Spleen (tissue), 11 donors: Measurements from ENCODE around the gene NAGS. TPM values are rescaled to one million over a fixed set of nuclear protein-coding genes. Genes with fewer than 3 reads are reported as not detected.
"Not testable (repeated sequence)": the region's sequence is repeated elsewhere in the genome, so short reads cannot be mapped to it uniquely, and the experiment has no call there.

Experiments used
- DNase-seq: peaks from one replicate; pipeline ENCODE4 v3.0.0-alpha.2; 2020
- H3K27ac ChIP-seq, 8 donors: fragments of 200-600 bp; sonication (generic) in 7 of 8; 1 replicate in 4 of 8; 2 replicates in 4 of 8; pipeline versions ENCODE4 v1.5.0 to v1.8.0; 2016 to 2021; ENCODE audit warnings: inconsistent platforms in 4 of 8, mild to moderate bottlenecking in 4 of 8, moderate library complexity in 1 of 8
- H3K27me3 ChIP-seq, 7 donors: fragments of 200-600 bp; sonication (generic) in 6 of 7; replicated peaks in 1 of 7; 1 replicate in 4 of 7; 2 replicates in 3 of 7; pipeline versions ENCODE4 v1.5.0 to v1.8.0; 2016 to 2021; ENCODE audit warnings: inconsistent platforms in 3 of 7, mild to moderate bottlenecking in 1 of 7
- H3K36me3 ChIP-seq, 6 donors: fragments of 200-600 bp; sonication (generic) in 5 of 6; 1 replicate in 4 of 6; 2 replicates in 2 of 6; pipeline versions ENCODE4 v1.5.0 to v1.8.0; 2016 to 2021; ENCODE audit warnings: inconsistent platforms in 2 of 6
- H3K4me1 ChIP-seq, 6 donors: fragments of 200-600 bp; sonication (generic) in 5 of 6; 1 replicate in 3 of 6; 2 replicates in 3 of 6; pipeline versions ENCODE4 v1.5.0 to v1.8.0; 2016 to 2021; ENCODE audit warnings: inconsistent platforms in 3 of 6
- H3K4me3 ChIP-seq, 8 donors: fragments of 200-600 bp; sonication (generic) in 7 of 8; 1 replicate in 4 of 8; 2 replicates in 4 of 8; pipeline versions ENCODE4 v1.5.0 to v1.8.0; 2016 to 2021; ENCODE audit warnings: inconsistent platforms in 4 of 8, mild to moderate bottlenecking in 4 of 8, moderate library complexity in 2 of 8
- H3K9me3 ChIP-seq, 8 donors: fragments of 200-600 bp; sonication (generic) in 7 of 8; 1 replicate in 4 of 8; 2 replicates in 4 of 8; pipeline versions ENCODE4 v1.5.0 to v1.8.0; 2016 to 2021; ENCODE audit warnings: inconsistent platforms in 4 of 8
- CTCF ChIP-seq, 11 experiments: fragments of 200-600 bp in 7 of 11; fragments of 450-650 bp in 4 of 11; sonication (generic) in 4 of 11; IDR thresholded peaks in 8 of 11; conservative IDR thresholded peaks in 3 of 11; 1 replicate in 7 of 11; 2 replicates in 4 of 11; pipeline versions ENCODE4 v1.4.0 to v1.8.0; 2016 to 2021; ENCODE audit warnings: antibody characterized with exemption in 11 of 11, inconsistent platforms in 4 of 11, mild to moderate bottlenecking in 1 of 11
- POLR2A ChIP-seq, 3 donors: fragments of 450-650 bp; IDR thresholded peaks; one replicate each; pipeline ENCODE4 v1.5.1; 2017; ENCODE audit warnings: antibody characterized with exemption in 3 of 3, mild to moderate bottlenecking in 1 of 3
- POLR2AphosphoS5 ChIP-seq, 3 donors: sonication (generic); formaldehyde crosslinking; IDR thresholded peaks; one replicate each; pipeline ENCODE4 v1.5.1; 2017; ENCODE audit warnings: antibody characterized with exemption in 3 of 3
- WGBS, 5 donors: extraction: QIAGEN DNeasy Blood & Tissue Kit in 3 of 5; methylation state at CpG; one replicate each; pipeline versions ENCODE4 v1.1.5 to v1.1.7; 2013 to 2018; 5-methylcytosine and 5-hydroxymethylcytosine counted together
- intact Hi-C: fragments of 100-400 bp; cut with DNase I; formaldehyde crosslinking; loops from one replicate; pipeline ENCODE4 v1.15.0; 2023; ENCODE audit warnings: low total_unique reads
- polyA plus RNA-seq, 3 donors: library from polyadenylated mRNA; stranded (reverse); fragments of 200-250 nt; gene quantifications; one replicate each; pipeline ENCODE4 v1.2.1, GENCODE V29; 2013
- total RNA-seq, 7 donors: library from RNA; depleted of rRNA in 3 of 7; stranded (reverse); fragments of >200 nt in 3 of 7; fragmentation: NEBNext Ultra II Directional in 4 of 7; extraction: Animal tissue kit (Norgen Biotek cat#: 25700) in 4 of 7; gene quantifications; one replicate each; pipeline versions ENCODE4 v1.1.0 to v1.2.1, GENCODE V29; 2016 to 2021
- donor health status: healthy with polysubstance abuse.
- donor health status: DM: no; HTN: no; CAD: no; lungs with moderate emphysema.
- donor health status: DM: no; HTN: no; CAD: no.
- donor health status: Bipolar disorder and iron deficiency.
- donor health status: healthy.
- donor health status: DM: no; HTN: no; CAD: no.
- donor health status: DM: yes; HTN: yes; CAD: no.

Gene NAGS
- total and polyA plus RNA-seq, 10 donors, result 0.39 to 1.8 (median 0.91) TPM

- Histone ChIP-seq H3K27me3 (no peaks in the 10 kb centered on the region), H3K4me3 (no peak overlapping the region), H3K9me3 (no peaks in the 10 kb centered on the region), H3K4me1 (peaks cover 0 to 11% (median 0%) of the 10 kb centered on the region in 6 donors), H3K27ac (no peak overlapping the region), H3K36me3 (peaks cover 0 to 81% (median 22%) of the 10 kb centered on the region in 6 donors)
- no peak for DNase-seq
- TF ChIP-seq POLR2AphosphoS5 (IDR thresholded peaks at IDR 0.05) (no peak), CTCF (IDR thresholded peaks at IDR 0.05 in 8 of 11, conservative IDR thresholded peaks at IDR 0.05 in 3 of 11) (no peak), POLR2A (IDR thresholded peaks at IDR 0.05) (no peak)
- WGBS, 5 donors, result 86 to 93% (median 91%) methylated on average over 5 of the region's 5 CpGs
- intact Hi-C loops, result no loop called here
Measured at GRCh38 chr17:44029736-44030135, 25.3 kb downstream of the NAGS start.

GRCh38 chr17:44030482-44030881 lies 26.1 kb downstream of the NAGS start:
- H3K36me3 ChIP-seq, result peaks cover 0 to 74% (median 22%) of the 10 kb centered on the region in 6 donors
- intact Hi-C loops, result no loop called here
- H3K4me1 ChIP-seq, result peaks cover 0 to 11% (median 0%) of the 10 kb centered on the region in 6 donors
- no peak for TF ChIP-seq POLR2A (IDR thresholded peaks at IDR 0.05)
- TF ChIP-seq CTCF (IDR thresholded peaks at IDR 0.05 in 8 of 11, conservative IDR thresholded peaks at IDR 0.05 in 3 of 11), result no peak
- TF ChIP-seq POLR2AphosphoS5 (IDR thresholded peaks at IDR 0.05), result no peak
- H3K27ac ChIP-seq, result no peak overlapping the region
- no peak for DNase-seq
- 88 to 96% (median 93%) methylated on average over 3 of the region's 3 CpGs for WGBS, 5 donors
- H3K27me3 ChIP-seq, result no peaks in the 10 kb centered on the region
- no peak overlapping the region for H3K4me3 ChIP-seq
- no peaks in the 10 kb centered on the region for H3K9me3 ChIP-seq

DNA sequence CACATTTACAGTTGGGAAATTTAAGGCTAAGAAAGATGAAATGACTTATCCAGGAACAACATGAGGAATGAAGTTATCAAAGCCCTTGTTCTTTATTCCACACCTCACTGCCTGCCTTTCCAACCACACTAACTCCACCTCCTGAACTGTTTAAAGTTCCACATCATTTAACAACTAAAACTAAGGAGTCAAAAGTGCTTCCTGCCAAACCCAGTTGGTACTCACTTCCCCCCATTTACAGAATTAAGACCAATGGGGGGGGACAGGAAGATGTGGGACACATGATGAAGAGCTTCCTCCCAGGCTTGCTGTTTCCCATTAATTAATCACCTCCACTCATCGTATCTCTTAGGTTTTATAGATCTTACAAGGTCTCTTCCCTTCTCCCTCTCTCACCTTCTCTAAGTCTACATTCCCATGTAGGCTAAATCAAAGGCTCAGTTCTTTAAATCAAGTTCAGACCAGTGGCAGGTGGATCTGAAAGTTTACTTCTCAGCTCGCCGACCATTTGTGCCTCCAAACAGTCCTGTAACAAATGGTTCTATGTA lies 29.5 kb downstream of the NAGS start:
- 53 to 70% (median 58%) methylated on average over 3 of the region's 3 CpGs for WGBS, 5 donors
- Histone ChIP-seq H3K36me3 (peaks cover 3 to 85% (median 51%) of the 10 kb centered on the region in 6 donors), H3K4me3 (no peak overlapping the region)

GRCh38 chr17:44034688-44035087 lies 30.3 kb downstream of the NAGS start:
- intact Hi-C loops, H3K27me3 ChIP-seq, DNase-seq, H3K9me3 ChIP-seq, H3K27ac ChIP-seq, H3K4me3 ChIP-seq: not testable (repeated sequence)
- Histone ChIP-seq H3K36me3 (peaks cover 3 to 85% (median 54%) of the 10 kb centered on the region in 6 donors), H3K4me1 (peaks cover 0 to 11% (median 0%) of the 10 kb centered on the region in 6 donors)
- no CpG with 5 or more reads among the region's 3 CpGs for WGBS, 5 donors

More for the DNA sequence above, 29.5 kb downstream of the NAGS start:
- TF ChIP-seq POLR2A (IDR thresholded peaks at IDR 0.05), result no peak
- TF ChIP-seq CTCF (IDR thresholded peaks at IDR 0.05 in 8 of 11, conservative IDR thresholded peaks at IDR 0.05 in 3 of 11), result no peak
- TF ChIP-seq POLR2AphosphoS5 (IDR thresholded peaks at IDR 0.05), result no peak
- DNase-seq, result no peak
- Histone ChIP-seq H3K27me3 (no peaks in the 10 kb centered on the region), H3K4me1 (peaks cover 0 to 11% (median 0%) of the 10 kb centered on the region in 6 donors), H3K9me3 (no peaks in the 10 kb centered on the region), H3K27ac (peak overlapping the region in 1 of 8 donors; percentile 37)
- intact Hi-C loops, result no loop called here
